Activated naive CD4-positive, alpha-beta T cell treated with anti-CD3 and anti-CD28 coated beads, Interleukin-2, amount 50 U/mL, for 72 hours (primary cell): ENCODE measurements around the gene HERC5. TPM values are rescaled to one million over a fixed set of nuclear protein-coding genes. Genes with fewer than 3 reads are reported as not detected.

Experiments
- ATAC-seq, 2 donors: fragments of 150-1000 bp; cut with Tn5 transposase; 2 replicates each; pipeline ENCODE4 v1.10.0; 2021; ENCODE audit warnings: mild to moderate bottlenecking in 2 of 2, moderate library complexity in 2 of 2
- DNase-seq, 2 donors: peaks; one replicate each; pipeline ENCODE4 v3.0.0; 2021 to 2022; ENCODE audit warnings: low spot score in 2 of 2
- H3K27ac Mint-ChIP-seq, 2 donors: one replicate each; pipeline ENCODE4 v1.8.0; 2022; ENCODE audit warnings: mild to moderate bottlenecking in 2 of 2, mixed read lengths in 2 of 2
- H3K36me3 Mint-ChIP-seq, 2 donors: one replicate each; pipeline ENCODE4 v1.8.0; 2022; ENCODE audit warnings: mixed read lengths in 2 of 2
- H3K9me3 Mint-ChIP-seq, 2 donors: one replicate each; pipeline ENCODE4 v1.8.0; 2022; ENCODE audit warnings: mixed read lengths in 2 of 2
- total RNA-seq, 2 donors: library from RNA; stranded (reverse); gene quantifications; one replicate each; pipeline ENCODE4 v1.2.3, GENCODE V29; 2022

HERC5 gene
- total RNA-seq, 2 donors from 2014 or later: 24.8 to 38.9 TPM

DNA sequence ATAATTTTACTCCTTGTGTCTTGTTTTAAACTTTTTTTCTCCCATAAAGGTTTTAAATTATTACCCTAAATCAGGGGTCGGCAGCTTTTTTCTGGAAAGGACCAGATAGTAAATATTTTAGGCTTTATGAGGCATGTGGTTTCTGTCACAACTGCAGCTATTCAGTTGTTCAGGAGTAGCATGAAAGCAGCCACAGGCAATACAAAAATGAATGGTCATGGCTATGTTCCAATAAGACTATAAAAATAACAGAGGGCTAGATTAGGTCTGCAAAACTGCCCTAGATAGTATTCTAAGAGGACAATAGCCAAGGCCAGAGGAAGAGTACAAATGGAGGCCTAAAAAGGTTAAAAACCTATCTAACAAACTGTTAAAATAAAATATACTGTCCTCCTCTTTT lies 24.6 kb downstream of the HERC5 start:
- Mint-ChIP-seq H3K9me3 (no peaks in the 10 kb centered on the region), H3K27ac (no peak overlapping the region), H3K36me3 (peaks cover 0 to 4% of the 10 kb centered on the region in 2 donors)
- DNase-seq: no peak
- no peak for ATAC-seq

DNA sequence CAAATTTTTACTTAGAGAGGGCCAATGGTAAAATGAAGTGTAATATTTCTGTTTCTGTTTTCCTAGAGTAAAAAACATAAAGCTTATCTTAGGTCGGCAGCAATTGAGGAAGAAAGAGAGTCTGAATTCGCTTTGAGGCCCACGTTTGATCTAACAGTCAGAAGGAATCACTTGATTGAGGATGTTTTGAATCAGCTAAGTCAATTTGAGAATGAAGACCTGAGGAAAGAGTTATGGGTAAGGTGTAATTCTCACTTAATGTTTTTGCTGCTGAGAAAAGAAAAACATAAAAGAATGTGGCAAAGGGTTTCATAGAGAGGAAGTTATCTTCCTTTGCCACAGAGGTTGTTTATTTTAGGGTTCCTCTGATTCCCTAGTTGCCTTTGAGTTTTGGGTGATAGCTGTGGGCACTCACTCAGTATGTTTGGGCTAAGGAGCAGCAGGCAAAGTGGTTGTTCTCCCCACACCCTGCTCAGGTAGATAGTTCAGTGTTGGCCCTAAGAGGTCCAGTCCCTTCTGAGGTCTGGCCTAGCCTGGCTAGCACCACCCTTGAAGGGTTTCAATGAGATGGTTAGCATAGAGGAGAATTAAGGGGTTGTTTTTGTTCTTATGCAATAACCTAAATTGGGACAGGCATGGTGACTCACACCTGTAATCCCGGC lies 32.3 kb downstream of the HERC5 start:
- DNase-seq (no peak), ATAC-seq (peak in 1 of 2 donors; percentile 94)
- Mint-ChIP-seq H3K36me3 (peaks cover 0 to 11% of the 10 kb centered on the region in 2 donors), H3K27ac (peak overlapping the region in 1 of 2 donors; percentile 83), H3K9me3 (no peaks in the 10 kb centered on the region)

DNA sequence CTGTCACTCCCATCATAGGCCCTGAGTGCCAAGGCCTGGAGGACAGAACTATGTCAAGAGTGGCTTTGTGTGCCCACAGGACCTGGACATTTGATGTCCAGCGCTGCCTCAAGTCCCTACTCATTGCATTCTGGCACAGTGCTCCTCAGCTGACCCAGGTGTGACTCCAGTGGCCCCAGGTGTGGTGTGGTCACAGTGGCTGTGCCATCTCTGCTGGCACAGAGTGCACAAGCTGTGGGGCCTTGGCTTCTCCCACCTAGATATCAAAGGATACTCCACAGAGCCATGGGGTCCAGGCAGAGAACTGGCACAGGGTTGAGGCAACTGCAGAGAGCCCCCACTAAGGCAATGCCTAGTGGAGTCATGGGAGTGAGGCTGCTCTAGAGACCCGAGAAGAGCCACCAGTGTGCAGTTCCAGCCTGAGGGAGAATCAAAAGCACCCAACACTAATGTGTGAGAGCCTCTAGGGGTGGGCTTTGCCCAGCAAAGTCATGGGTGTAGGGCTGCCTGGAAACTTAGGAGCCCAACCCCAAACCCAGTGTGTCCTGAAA lies 41.0 kb downstream of the HERC5 start:
- H3K36me3 Mint-ChIP-seq: no peaks in the 10 kb centered on the region
- H3K27ac Mint-ChIP-seq: no peak overlapping the region

DNA sequence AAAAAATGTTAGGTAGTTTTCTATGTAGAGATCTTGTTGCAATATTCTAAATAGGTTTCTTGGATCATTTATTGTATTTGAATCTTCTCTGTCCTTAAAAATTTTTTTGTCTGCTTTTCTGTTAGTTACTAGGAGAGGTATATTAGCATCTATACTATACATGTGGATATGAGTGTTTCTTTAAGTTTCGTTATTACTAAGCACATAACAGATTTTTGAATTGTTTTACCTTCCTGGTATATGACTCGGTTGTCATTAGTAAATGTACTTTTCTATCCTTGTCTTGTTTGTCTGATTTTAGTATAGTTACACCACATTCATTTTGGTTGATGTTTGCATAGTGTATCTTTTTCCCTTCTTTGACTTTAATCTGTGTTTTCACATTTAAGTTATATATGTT lies 46.4 kb downstream of the HERC5 start:
- Mint-ChIP-seq H3K27ac (peak overlapping the region in 1 of 2 donors; percentile 25), H3K36me3 (peaks cover 0 to 5% of the 10 kb centered on the region in 2 donors), H3K9me3 (no peaks in the 10 kb centered on the region)
- ATAC-seq (peak; percentile 44 to 78), DNase-seq (no peak)

More for the DNA sequence above, 41.0 kb downstream of the HERC5 start:
- ATAC-seq (no peak), DNase-seq (no peak)
- no peaks in the 10 kb centered on the region for H3K9me3 Mint-ChIP-seq

DNA sequence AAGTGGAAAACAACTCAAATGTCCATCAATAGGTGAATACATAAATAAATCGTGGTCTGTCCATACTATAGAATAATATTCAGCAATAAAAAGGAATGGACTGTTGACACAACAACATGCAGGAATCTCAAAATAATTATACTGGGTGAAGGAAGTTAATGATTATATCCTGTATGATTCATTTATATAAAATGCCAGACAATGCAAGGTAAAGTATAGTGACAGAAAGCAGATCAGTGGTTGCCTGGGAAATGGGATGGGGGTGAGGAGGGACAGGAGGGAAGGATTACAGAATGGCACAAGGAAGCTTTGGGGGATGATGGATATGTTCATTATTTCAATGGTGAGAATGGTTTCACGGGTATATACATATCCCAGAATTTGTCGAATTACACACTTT lies 54.3 kb downstream of the HERC5 start:
- no peaks in the 10 kb centered on the region for H3K36me3 Mint-ChIP-seq
- no peak overlapping the region for H3K27ac Mint-ChIP-seq
- DNase-seq (no peak), ATAC-seq (no peak)
- no peaks in the 10 kb centered on the region for H3K9me3 Mint-ChIP-seq

DNA sequence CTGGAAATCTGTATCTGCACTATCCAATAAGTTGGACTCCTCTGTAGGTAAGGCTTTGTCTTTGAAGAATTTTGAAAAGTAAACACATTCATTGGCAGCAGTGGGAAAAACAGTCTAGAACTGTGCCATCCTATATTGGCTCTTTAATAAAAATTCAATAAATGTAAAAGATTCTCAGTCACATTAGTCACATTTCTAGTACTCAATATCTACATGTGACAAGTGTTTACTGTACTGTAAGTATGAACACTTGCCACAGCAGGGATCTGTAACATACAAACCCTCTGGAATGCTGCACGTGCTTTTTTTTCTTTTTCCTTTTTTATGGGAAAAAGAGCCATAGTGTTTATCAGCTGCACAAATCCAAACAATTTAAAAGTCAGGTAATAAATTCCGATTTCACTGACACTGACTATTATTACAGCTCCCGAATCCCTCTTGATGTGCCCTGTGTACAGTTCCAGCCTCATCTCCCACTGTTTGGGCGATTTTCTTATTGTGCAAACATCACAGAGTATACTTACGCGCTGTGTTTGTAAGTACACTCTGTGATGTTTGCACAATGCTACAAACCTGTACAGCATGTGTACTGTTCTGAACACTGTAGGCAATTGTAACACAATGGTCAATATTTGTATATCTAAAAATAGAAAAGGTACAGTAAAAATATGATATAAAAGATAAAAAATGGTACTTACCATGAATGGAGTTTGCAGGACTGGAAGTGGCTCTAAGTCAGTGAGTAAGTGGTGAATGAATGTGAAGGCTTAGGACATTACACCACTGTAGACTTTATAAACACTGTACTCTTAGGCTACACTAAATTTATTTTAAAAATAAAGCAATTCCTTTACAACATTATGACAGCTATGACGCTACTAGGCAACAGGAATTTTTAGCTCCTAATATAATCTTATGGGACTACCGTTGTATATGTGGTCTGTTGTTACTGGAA lies 57.9 kb downstream of the HERC5 start:
- ATAC-seq (no peak), DNase-seq (no peak)
- Mint-ChIP-seq H3K27ac (no peak overlapping the region), H3K9me3 (no peaks in the 10 kb centered on the region), H3K36me3 (no peaks in the 10 kb centered on the region)

DNA sequence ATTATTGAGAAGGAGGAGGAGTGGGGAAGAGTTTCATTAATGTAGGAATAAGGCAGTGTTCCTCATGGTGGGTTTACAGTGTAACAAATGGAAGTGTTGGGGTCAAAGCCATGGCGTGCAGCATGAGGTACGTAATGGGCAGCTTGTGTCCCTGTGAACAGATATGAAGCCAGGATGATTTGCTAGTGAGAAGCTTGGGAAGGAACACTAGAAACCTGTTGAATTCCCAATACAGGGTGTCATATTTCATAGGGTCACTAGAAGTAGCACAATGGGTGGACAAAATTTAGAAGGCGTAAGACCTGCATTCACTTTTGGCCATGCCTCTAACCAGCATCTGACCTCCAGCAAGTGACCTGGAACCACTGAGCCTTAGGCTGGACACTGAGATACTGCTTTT lies 59.8 kb downstream of the HERC5 start:
- no peak for ATAC-seq
- Mint-ChIP-seq H3K27ac (no peak overlapping the region), H3K36me3 (peaks cover 0 to 7% of the 10 kb centered on the region in 2 donors), H3K9me3 (no peaks in the 10 kb centered on the region)
- no peak for DNase-seq

DNA sequence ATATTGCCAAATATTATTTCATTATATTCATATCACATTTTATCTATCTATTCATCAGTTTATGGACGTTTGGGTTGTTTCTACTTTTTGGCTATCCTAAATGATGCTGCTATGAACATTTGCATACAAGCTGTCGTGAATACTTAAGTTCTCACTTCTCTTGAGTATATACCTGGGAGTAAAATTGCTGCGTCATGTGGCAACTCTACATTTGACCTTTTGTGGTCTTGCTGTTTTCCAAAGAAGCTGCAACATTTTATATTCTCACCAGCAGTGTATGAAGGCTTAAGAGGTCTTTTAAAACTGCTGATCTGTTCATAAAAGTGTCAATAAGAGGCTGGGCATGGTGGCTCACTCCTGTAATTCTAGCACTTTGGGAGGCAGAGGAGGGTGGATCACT lies 60.9 kb downstream of the HERC5 start:
- ATAC-seq: no peak
- H3K36me3 Mint-ChIP-seq: peaks cover 9 to 11% of the 10 kb centered on the region in 2 donors
- no peak for DNase-seq
- H3K27ac Mint-ChIP-seq: no peak overlapping the region
- no peaks in the 10 kb centered on the region for H3K9me3 Mint-ChIP-seq

DNA sequence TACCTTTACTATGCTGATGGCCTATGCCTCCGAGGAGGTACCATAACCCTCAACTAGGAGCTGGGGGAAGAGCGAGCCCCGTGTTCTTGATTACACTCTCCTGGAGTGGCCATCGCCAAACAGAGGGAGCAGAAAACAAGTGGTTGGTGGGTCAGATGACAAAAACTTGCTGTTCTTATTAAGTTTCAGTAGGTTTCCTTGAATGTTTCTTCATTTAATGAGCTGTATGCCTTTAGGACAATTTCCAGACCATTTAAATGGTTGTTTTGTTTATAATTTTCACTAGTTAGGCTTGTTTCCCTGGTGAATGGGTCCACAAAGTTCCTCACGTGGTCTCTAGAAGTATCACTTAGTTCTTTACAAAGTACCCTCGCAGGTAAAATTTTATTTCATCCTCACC lies 62.0 kb downstream of the HERC5 start:
- ATAC-seq (no peak), DNase-seq (no peak)
- Mint-ChIP-seq H3K9me3 (no peaks in the 10 kb centered on the region), H3K36me3 (peaks cover 13% of the 10 kb centered on the region in 2 donors), H3K27ac (no peak overlapping the region)

DNA sequence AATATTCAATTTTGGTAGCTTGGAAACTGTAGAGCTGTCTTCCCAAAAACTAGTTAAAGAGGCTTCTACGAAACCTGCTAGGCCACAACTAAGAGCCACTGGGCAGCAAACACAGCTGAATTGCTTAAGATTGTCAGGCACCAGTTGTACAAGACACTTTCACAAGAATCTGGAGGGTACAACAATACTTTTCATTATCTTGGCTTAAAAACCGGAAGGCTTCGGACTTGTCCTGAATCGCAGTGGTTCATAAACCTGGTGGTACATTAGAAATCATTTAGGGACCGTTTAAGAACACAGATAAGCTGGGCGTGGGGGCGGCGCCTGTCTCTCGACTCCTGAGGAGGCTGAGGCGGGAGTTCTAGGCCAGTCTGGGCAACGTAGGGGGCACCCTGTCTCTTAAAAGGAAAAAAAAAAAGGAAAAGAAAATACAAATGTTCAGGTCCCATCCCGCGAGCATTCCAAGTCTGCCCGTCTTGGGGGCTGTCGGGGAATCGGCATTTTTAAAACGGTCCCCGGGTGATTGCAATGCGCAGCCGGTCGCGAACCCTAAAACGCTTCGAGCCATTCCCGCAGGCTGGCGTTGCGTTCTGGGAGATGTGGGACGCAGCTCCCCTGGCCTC lies 65.9 kb downstream of the HERC5 start:
- H3K27ac Mint-ChIP-seq: peak overlapping the region; percentile 94 to 99
- DNase-seq: peak in 1 of 2 donors; percentile 25
- no peaks in the 10 kb centered on the region for H3K9me3 Mint-ChIP-seq
- ATAC-seq: peak in 1 of 2 donors; percentile 16
- peaks cover 13% of the 10 kb centered on the region in 2 donors for H3K36me3 Mint-ChIP-seq

DNA sequence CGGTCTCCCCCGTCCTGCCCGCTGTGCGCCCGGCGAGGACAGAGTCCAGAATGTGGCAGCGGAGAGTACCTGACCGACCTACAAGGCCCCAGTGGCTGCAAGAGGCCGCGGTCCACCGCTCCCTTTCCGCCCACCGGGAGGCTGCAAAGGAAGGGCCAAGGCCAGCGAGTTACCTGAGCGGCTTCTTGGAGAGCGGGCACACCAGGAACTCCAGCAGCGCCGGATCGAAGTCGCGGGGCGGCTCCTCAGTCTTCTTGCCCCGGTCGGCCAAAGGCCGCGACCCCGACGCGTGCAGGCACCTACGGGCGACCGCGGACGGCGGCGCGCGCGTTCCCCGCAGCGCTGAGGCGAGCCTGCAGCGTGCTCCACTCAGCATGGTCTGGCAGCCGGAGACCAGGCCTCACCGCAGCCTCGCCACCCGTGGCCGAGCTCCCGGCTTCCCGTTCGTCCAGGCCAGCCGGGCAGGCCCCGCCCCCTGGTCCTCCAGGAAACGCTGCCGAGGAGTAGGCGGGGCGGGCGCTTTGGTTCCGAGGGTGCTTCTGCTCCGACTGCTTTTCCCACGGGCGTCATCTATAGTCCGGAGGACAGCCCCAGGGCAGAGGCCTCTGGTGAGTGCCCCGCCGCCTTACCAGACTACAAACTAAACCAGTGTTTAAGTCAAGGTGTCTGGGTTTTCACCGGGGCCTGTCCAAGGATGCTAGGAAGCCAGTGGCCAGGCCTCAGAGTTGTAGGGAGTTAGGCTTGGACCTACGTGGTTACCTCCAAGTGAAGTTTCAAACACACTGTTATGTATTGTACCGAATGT lies 66.6 kb downstream of the HERC5 start, which contains the start of gene PYURF:
PYURF (minus strand) TSS at position 452 of the 805 bp plus-strand sequence; CDS start at position 376, 76 bp downstream.
- Mint-ChIP-seq H3K9me3 (no peaks in the 10 kb centered on the region), H3K36me3 (peaks cover 13% of the 10 kb centered on the region in 2 donors), H3K27ac (peak within 1 kb of the TSS; percentile 94 to 99)
- peak; percentile 82 to 94 for ATAC-seq
- DNase-seq: peak; percentile 77 to 93

DNA sequence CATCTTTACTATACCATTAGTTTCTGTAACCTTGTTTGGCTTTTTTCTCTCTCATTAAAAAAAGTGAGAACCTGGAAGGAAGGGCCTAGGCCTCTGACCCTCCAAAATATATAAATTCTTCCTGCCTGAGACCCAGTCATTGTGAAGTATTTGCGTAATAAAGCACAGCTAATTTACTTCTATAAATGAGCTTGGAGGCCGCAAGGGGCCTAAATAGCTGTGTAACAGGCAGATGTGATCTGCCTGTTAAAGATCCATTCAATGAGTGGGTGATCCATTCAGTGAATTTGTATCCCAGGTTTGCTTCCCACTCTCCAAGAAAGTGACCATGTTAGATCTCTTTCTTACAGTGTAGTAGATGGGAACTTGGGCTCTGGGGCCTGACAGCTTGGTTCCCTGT lies 67.3 kb downstream of the HERC5 start:
- no peaks in the 10 kb centered on the region for H3K9me3 Mint-ChIP-seq
- ATAC-seq (no peak), DNase-seq (no peak)
- peak overlapping the region; percentile 68 to 94 for H3K27ac Mint-ChIP-seq
- peaks cover 13% of the 10 kb centered on the region in 2 donors for H3K36me3 Mint-ChIP-seq

DNA sequence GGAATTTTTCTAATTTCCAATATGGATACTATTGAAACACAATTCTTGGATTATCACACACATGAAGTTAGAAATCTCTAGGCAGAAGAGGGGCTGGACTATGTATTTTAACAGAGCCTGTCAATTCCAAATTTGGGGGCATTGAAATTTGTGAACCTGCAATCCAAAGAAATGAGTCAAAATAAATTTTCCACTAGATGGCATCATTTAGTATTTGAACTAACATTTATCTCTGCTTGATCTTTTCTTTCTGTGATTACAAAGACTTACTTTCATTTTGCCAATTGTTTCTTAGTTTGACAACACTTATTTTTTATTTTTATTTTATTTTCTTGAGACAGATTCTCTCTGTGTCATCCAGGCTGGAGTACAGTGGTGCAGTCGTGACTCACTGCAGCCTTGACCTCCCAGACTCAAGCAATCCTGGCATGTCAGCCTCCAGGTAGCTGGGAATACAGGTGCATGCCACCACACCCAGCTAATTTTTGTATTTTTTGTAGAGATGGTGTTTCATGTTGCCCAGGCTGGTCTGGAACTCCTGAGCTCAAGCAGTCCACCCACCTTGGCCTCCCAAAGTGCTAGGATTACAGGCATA lies 69.4 kb downstream of the HERC5 start:
- ATAC-seq (peak in 1 of 2 donors; percentile 27), DNase-seq (no peak)
- H3K27ac Mint-ChIP-seq: no peak overlapping the region

DNA sequence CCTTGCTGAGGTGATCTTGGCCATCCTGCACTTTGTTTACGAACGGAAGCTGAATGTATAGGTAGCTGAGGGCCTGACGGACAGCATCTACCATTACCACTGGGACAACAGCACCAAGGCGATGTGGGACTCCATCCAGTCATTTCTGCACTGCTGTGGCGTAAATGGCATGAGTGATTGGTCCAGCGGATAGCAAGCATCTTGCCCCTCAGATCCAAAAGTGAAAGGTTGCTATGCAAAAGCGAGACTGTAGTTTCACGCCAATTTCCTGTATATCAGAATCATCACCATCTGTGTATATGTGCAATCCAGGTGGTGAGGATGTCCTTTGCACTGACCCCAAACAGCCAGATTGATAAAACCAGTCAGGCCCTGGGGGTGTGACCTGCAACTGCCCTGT lies 70.9 kb downstream of the HERC5 start:
- ATAC-seq (no peak), DNase-seq (no peak)
- H3K36me3 Mint-ChIP-seq: peaks cover 3 to 4% of the 10 kb centered on the region in 2 donors
- no peaks in the 10 kb centered on the region for H3K9me3 Mint-ChIP-seq
- H3K27ac Mint-ChIP-seq: peak overlapping the region in 1 of 2 donors; percentile 38

More for the DNA sequence above, 69.4 kb downstream of the HERC5 start:
- Mint-ChIP-seq H3K9me3 (no peaks in the 10 kb centered on the region), H3K36me3 (peaks cover 8 to 13% of the 10 kb centered on the region in 2 donors)

DNA sequence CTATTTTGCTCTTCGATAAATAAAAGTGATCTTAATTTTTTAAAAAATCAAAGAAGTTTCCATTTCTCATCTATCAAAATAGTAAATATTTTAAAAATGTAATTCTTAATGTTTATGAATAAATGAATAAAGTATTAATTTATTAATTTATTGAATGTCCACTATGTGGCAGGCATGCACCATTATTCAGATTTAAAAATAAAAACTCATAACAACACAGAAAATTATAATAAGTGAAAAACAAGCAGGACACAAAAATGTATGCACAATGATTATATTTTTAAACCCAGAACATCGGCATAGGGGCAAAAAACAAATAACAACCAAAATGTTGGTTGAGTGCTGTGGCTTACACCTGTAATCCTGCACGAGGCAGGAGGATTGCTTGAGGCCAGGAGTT lies 71.9 kb downstream of the HERC5 start:
- no peak for DNase-seq
- Mint-ChIP-seq H3K27ac (no peak overlapping the region), H3K36me3 (no peaks in the 10 kb centered on the region), H3K9me3 (no peaks in the 10 kb centered on the region)
- no peak for ATAC-seq
